Nucleus accumbens (tissue), 56 donors: ENCODE results near the gene ROBO2.

Experiments
- DNase-seq, 56 donors: peaks; one replicate each; lab custom pipeline; 2025; lab: John Stamatoyannopoulos, UW

The ROBO2 gene

GRCh38 chr3:77460326-77460725 is 420.4 kb downstream of the ROBO2 start:
- no peak for DNase-seq

- no peak for DNase-seq
Observed at GRCh38 chr3:77462951-77463350, 423.1 kb downstream of the ROBO2 start.

- DNase-seq: no peak
Observed at GRCh38 chr3:77464111-77464688, 424.3 kb downstream of the ROBO2 start.

GRCh38 chr3:77466562-77467115 is 426.7 kb downstream of the ROBO2 start:
- no peak for DNase-seq

GRCh38 chr3:77467702-77468625 is 428.1 kb downstream of the ROBO2 start:
- DNase-seq: peak in 3 of 56 donors; percentile 5 to 22 (median 8)

- DNase-seq: no peak
Observed at GRCh38 chr3:77468626-77469020, 428.7 kb downstream of the ROBO2 start.

GRCh38 chr3:77475507-77475906 is 435.6 kb downstream of the ROBO2 start:
- peak in 16 of 56 donors; percentile 7 to 45 (median 18) for DNase-seq

- no peak for DNase-seq
Observed at GRCh38 chr3:77479021-77479420, 439.1 kb downstream of the ROBO2 start.

GRCh38 chr3:77489216-77489615 is 449.3 kb downstream of the ROBO2 start:
- no peak for DNase-seq

GRCh38 chr3:77491961-77492360 is 452.1 kb downstream of the ROBO2 start:
- no peak for DNase-seq

GRCh38 chr3:77500721-77501120 is 460.8 kb downstream of the ROBO2 start:
- DNase-seq: no peak

- DNase-seq: no peak
Observed at GRCh38 chr3:77506384-77506783, 466.5 kb downstream of the ROBO2 start.

- no peak for DNase-seq
Observed at GRCh38 chr3:77513542-77513941, 473.6 kb downstream of the ROBO2 start.

- no peak for DNase-seq
Observed at GRCh38 chr3:77514766-77515165, 474.9 kb downstream of the ROBO2 start.

GRCh38 chr3:77524463-77524862 is 484.6 kb downstream of the ROBO2 start:
- no peak for DNase-seq

GRCh38 chr3:77524946-77525682 is 485.2 kb downstream of the ROBO2 start:
- no peak for DNase-seq

- no peak for DNase-seq
Observed at GRCh38 chr3:77526573-77527113, 486.7 kb downstream of the ROBO2 start.

GRCh38 chr3:77529522-77529921 is 489.6 kb downstream of the ROBO2 start:
- no peak for DNase-seq

- DNase-seq: no peak
Observed at GRCh38 chr3:77530870-77531269, 491.0 kb downstream of the ROBO2 start.

GRCh38 chr3:77535116-77535515 is 495.2 kb downstream of the ROBO2 start:
- no peak for DNase-seq
